ENCODE results near the gene SFMBT2. TPM values are rescaled to one million over a fixed set of nuclear protein-coding genes. Genes with fewer than 3 reads are reported as not detected.
"Not testable (repeated sequence)": the region's sequence is repeated elsewhere in the genome, so short reads cannot be mapped to it uniquely, and the experiment has no call there.

The SFMBT2 gene
- total and polyA plus RNA-seq, 12 donors = 3.7 to 17.9 (median 12.7) TPM

GRCh38 chr10:7389346-7389745, 21.5 kb downstream of the SFMBT2 start:
- intact Hi-C loops (cut with DNase I) = loop anchor here in 1 of 2 donors (10.0 kb wide), 1 partner anchor 1945 kb away; no protein-coding TSS in a partner anchor
- no peak for DNase-seq
- no peak overlapping the region for H3K4me3 ChIP-seq
- no peaks in the 10 kb centered on the region for H3K9me3 ChIP-seq (replicated peaks in 1 of 3)
- peaks cover 0 to 6% of the 10 kb centered on the region in 2 donors for H3K4me1 ChIP-seq (replicated peaks in 1 of 2)
- no peaks in the 10 kb centered on the region for H3K36me3 ChIP-seq (replicated peaks in 1 of 2)
- 73 to 85% (median 79%) methylated on average over 2 of the region's 2 CpGs for WGBS, 4 donors
- H3K27me3 ChIP-seq = no peaks in the 10 kb centered on the region
- no peak overlapping the region for H3K27ac ChIP-seq
- no peak for TF ChIP-seq POLR2A (IDR thresholded peaks at IDR 0.05)
- TF ChIP-seq CTCF (IDR thresholded peaks at IDR 0.05) = no peak

- H3K27me3 ChIP-seq = no peaks in the 10 kb centered on the region
- peaks cover 0 to 6% of the 10 kb centered on the region in 2 donors for H3K4me1 ChIP-seq (replicated peaks in 1 of 2)
- intact Hi-C loops (cut with DNase I) = loop anchor here in 1 of 2 donors (10.0 kb wide), 1 partner anchor 1946 kb away; no protein-coding TSS in a partner anchor
- DNase-seq = no peak
- H3K4me3 ChIP-seq = no peak overlapping the region
- 87 to 95% (median 92%) methylated on average over 4 of the region's 4 CpGs for WGBS, 4 donors
- TF ChIP-seq CTCF (IDR thresholded peaks at IDR 0.05) (no peak), POLR2A (IDR thresholded peaks at IDR 0.05) (no peak)
- H3K36me3 ChIP-seq (replicated peaks in 1 of 2) = no peaks in the 10 kb centered on the region
- no peak overlapping the region for H3K27ac ChIP-seq
- no peaks in the 10 kb centered on the region for H3K9me3 ChIP-seq (replicated peaks in 1 of 3)
Observed at GRCh38 chr10:7388602-7389001, 22.2 kb downstream of the SFMBT2 start.

- not testable (repeated sequence) for H3K4me1 ChIP-seq (replicated peaks in 1 of 2); H3K27me3 ChIP-seq; H3K4me3 ChIP-seq; DNase-seq; H3K27ac ChIP-seq; H3K9me3 ChIP-seq (replicated peaks in 1 of 3); H3K36me3 ChIP-seq (replicated peaks in 1 of 2)
- intact Hi-C loops (cut with DNase I) = loop anchor here in 1 of 2 donors (10.0 kb wide), 1 partner anchor 1947 kb away; no protein-coding TSS in a partner anchor
- WGBS, 4 donors = 89 to 100% (median 97%) methylated on average over 1 of the region's 1 CpG
Observed at GRCh38 chr10:7388149-7388548, 22.7 kb downstream of the SFMBT2 start.

- no peaks in the 10 kb centered on the region for H3K27me3 ChIP-seq
- 78 to 84% (median 81%) methylated on average over 6 to 7 of the region's 7 CpGs for WGBS, 4 donors
- TF ChIP-seq POLR2A (IDR thresholded peaks at IDR 0.05) = no peak
- no peak for TF ChIP-seq CTCF (IDR thresholded peaks at IDR 0.05)
- intact Hi-C loops (cut with DNase I) = loop anchor here in 1 of 2 donors (10.0 kb wide), 1 partner anchor 1950 kb away; no protein-coding TSS in a partner anchor
- H3K27ac ChIP-seq = no peak overlapping the region
- H3K36me3 ChIP-seq (replicated peaks in 1 of 2) = no peaks in the 10 kb centered on the region
- peaks cover 0 to 6% of the 10 kb centered on the region in 2 donors for H3K4me1 ChIP-seq (replicated peaks in 1 of 2)
- H3K4me3 ChIP-seq = no peak overlapping the region
- no peak for DNase-seq
- no peaks in the 10 kb centered on the region for H3K9me3 ChIP-seq (replicated peaks in 1 of 3)
Observed at GRCh38 chr10:7385114-7385513, 25.7 kb downstream of the SFMBT2 start.

GRCh38 chr10:7383442-7383841, 27.4 kb downstream of the SFMBT2 start:
- no peak for DNase-seq
- 77 to 83% (median 80%) methylated on average over 7 of the region's 7 CpGs for WGBS, 4 donors
- Histone ChIP-seq H3K4me3 (no peak overlapping the region), H3K36me3 (replicated peaks in 1 of 2) (no peaks in the 10 kb centered on the region), H3K27me3 (no peaks in the 10 kb centered on the region), H3K27ac (no peak overlapping the region), H3K4me1 (replicated peaks in 1 of 2) (no peaks in the 10 kb centered on the region), H3K9me3 (replicated peaks in 1 of 3) (no peaks in the 10 kb centered on the region)
- intact Hi-C loops (cut with DNase I) = loop anchor here in 1 of 2 donors (10.0 kb wide), 1 partner anchor 1951 kb away; no protein-coding TSS in a partner anchor
- TF ChIP-seq POLR2A (IDR thresholded peaks at IDR 0.05) = no peak
- no peak for TF ChIP-seq CTCF (IDR thresholded peaks at IDR 0.05)
